ENCODE measurements around the gene DOCK4.

DOCK4 gene

DNA sequence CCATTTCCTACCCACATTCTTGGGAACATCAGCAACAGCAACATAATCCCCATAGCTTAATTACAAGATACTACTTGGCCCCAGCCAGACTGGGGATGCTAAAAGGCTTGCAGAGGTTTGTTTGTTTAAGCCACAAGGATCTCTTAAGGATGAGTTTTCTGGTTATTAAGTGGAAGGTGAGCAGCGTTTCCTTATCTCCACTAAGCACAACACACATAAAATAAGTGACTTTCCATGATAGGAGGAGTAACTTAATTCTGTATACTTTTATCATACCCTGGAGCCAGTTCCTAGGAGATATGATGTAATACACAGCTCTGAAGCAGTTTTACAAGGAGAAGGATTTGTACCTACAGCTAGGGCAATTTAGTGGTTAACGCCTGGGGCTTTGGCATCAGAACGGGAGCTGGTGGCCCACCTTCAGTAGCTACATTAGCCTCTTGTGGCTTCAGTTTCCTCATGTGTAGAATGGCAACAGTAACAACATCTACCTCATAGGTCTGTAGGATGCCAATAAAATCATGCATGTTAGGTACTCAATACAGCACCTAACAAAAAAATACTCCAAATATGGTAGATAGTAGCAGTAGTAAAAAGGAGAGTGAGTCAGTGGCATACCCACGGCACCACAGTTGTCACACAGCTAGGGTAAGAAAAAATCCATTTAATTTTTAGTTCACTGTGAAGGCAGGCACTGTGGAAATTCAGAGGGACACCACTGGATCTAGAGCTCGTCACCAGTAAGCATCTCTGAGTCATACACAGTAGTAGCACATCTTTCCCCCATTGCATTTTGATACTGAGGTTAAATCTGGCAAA is 55.2 kb downstream of the DOCK4 start:
- in situ Hi-C loops (cut with MboI; ENCODE audit: low pct_unique_long_range_greater_than_20kb, low sequenced_read_pairs, unreplicated experiment): no loop called here
- no peak for DNase-seq (ENCODE audit: low spot score)
- TF ChIP-seq, protein P1, sequence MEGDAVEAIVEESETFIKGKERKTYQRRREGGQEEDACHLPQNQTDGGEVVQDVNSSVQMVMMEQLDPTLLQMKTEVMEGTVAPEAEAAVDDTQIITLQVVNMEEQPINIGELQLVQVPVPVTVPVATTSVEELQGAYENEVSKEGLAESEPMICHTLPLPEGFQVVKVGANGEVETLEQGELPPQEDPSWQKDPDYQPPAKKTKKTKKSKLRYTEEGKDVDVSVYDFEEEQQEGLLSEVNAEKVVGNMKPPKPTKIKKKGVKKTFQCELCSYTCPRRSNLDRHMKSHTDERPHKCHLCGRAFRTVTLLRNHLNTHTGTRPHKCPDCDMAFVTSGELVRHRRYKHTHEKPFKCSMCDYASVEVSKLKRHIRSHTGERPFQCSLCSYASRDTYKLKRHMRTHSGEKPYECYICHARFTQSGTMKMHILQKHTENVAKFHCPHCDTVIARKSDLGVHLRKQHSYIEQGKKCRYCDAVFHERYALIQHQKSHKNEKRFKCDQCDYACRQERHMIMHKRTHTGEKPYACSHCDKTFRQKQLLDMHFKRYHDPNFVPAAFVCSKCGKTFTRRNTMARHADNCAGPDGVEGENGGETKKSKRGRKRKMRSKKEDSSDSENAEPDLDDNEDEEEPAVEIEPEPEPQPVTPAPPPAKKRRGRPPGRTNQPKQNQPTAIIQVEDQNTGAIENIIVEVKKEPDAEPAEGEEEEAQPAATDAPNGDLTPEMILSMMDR (IDR thresholded peaks at IDR 0.05; ENCODE audit: extremely low read depth, insufficient read depth, missing control alignments): no peak

DNA sequence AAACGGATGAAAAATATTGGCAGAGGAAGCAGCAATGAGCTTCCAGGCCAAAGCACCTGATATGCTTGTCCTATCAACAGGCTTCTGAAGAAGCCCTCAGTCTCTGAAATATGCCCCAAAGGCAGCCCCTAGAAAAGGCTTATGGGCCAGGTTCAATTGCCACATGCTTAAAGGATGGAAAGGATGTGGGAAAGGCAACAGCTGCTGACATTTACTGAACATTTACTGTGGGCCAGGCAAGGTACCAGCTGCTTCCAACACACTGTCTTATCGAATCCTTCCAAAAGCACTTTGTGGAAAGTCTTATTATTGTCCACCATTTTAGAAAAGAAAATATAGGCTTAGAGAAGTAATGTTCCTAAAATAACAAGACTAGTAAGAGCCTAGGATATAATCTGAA is 56.5 kb downstream of the DOCK4 start:
- DNase-seq (ENCODE audit: low spot score): no peak
- in situ Hi-C loops (cut with MboI; ENCODE audit: low pct_unique_long_range_greater_than_20kb, low sequenced_read_pairs, unreplicated experiment): no loop called here
- TF ChIP-seq, protein P1 (IDR thresholded peaks at IDR 0.05; ENCODE audit: extremely low read depth, insufficient read depth, missing control alignments): no peak

DNA sequence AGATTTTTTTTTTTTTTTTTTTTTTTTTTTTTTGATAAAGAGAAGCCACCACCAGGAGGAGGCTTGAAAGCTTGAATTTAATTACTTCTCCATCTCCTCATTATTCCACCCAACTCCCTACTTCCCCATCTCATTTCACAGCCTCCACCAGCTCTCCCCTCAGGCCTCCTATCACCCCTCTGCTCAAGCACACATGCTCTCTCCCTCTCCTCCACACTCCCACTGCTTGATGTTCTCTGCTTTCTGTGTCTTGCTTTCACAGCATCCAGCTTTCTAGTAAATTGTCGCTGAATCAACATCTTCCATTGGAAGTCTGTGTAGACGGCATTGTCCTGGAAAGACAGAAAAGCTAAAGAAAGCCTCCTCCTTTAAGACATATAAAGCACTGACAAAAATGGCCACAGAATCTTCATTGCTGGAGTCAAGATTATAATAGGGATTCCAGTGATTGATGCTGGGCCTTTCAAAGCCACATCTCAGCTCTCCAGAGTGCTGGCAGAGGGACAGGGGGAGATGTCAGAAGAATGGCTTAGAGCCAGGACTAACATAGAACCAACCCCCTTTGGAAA is 58.3 kb downstream of the DOCK4 start:
- in situ Hi-C loops (cut with MboI; ENCODE audit: low pct_unique_long_range_greater_than_20kb, low sequenced_read_pairs, unreplicated experiment): no loop called here
- no peak for DNase-seq (ENCODE audit: low spot score)
- TF ChIP-seq, protein P1 (IDR thresholded peaks at IDR 0.05; ENCODE audit: extremely low read depth, insufficient read depth, missing control alignments): no peak

DNA sequence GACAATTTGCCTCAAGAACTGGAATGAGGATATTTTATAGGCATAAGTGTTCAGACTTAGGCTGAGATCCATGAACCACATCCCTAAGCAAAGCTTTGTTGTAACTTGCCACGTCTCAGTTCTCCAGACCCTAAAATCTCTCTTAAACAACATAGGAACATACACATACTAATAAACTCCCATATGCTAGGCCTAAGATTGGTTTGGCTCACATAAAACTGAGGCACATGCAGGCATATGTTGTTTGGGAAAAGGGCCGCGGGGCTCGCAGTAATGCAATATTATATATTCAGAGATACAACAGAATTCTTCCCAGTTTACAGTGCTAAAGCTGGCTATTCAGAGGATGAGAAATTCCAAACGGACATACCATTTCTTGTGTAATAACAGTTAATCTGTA is 61.0 kb downstream of the DOCK4 start:
- in situ Hi-C loops (cut with MboI; ENCODE audit: low pct_unique_long_range_greater_than_20kb, low sequenced_read_pairs, unreplicated experiment): no loop called here
- DNase-seq (ENCODE audit: low spot score): no peak
- TF ChIP-seq, protein P1 (IDR thresholded peaks at IDR 0.05; ENCODE audit: extremely low read depth, insufficient read depth, missing control alignments): no peak

DNA sequence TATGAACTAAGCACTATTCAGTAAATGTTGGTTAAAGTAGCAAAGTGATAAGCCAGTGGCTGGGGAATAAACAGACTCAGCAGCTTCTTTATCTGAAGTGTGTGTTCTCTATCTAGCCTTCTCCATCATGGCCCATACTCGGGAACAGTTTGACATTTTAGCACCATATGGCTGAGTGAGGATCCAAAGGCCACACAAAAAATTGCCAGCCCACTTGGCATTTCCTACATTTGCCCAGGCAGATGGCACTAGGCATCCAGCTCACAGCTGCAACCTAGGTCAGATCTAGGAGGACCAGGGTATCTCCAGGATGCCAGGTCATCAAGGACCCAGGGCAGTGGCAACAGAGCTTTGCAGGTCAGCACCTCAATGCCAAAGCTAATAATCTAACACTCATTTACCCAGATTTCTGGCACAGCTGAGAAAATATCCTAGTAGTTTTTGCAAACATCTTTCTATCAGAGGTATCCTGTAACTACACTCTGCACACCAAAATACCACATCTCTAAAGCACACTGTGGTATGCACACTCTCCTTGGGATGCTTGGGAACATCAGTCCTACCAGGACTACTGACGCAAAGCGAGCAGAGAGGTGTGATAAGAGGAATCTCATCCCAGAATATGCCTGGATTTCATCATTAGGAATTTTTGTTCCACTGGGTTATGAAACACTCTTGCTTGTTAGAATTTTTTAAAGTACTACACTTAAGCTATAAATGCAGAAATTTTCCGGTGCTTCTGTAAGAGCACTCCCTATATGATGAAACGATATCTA is 61.7 kb downstream of the DOCK4 start:
- TF ChIP-seq, protein P1 (IDR thresholded peaks at IDR 0.05; ENCODE audit: extremely low read depth, insufficient read depth, missing control alignments): no peak
- in situ Hi-C loops (cut with MboI; ENCODE audit: low pct_unique_long_range_greater_than_20kb, low sequenced_read_pairs, unreplicated experiment): no loop called here

DNA sequence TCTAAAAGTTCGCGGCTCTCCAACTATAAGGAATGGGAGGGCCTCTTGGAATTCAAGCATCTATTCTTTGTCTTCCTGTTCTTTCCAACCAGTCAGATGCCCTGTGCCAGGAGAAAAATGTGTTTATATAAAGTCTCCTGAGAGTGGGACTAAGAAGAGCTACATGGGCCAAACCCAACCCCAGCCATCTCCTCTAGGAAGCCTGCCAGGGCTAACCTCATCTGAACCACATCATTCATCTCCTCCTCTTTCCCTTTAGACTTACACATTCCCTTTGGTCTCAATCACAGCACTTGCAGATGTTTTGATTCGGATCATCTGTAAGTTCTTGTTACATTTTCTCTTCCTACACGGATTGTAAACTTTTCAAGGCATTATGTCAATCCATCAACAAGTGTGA is 62.6 kb downstream of the DOCK4 start:
- TF ChIP-seq, protein P1 (IDR thresholded peaks at IDR 0.05; ENCODE audit: extremely low read depth, insufficient read depth, missing control alignments): no peak
- DNase-seq (ENCODE audit: low spot score): no peak
- in situ Hi-C loops (cut with MboI; ENCODE audit: low pct_unique_long_range_greater_than_20kb, low sequenced_read_pairs, unreplicated experiment): no loop called here

More for the DNA sequence above, 61.7 kb downstream of the DOCK4 start:
- no peak for DNase-seq (ENCODE audit: low spot score)

Data from GM13977 (cell line).